ENCODE measurements around the gene MPRIP. TPM values are rescaled to one million over a fixed set of nuclear protein-coding genes. Genes with fewer than 3 reads are reported as not detected.
A peak's percentile ranks its signal among the peaks of the same experiment; 100 is the strongest.
"Not testable (repeated sequence)": the region's sequence is repeated elsewhere in the genome, so short reads cannot be mapped to it uniquely, and the experiment has no call there.

The MPRIP gene
- total RNA-seq, 1 donor from 2014 or later = 275 TPM

DNA sequence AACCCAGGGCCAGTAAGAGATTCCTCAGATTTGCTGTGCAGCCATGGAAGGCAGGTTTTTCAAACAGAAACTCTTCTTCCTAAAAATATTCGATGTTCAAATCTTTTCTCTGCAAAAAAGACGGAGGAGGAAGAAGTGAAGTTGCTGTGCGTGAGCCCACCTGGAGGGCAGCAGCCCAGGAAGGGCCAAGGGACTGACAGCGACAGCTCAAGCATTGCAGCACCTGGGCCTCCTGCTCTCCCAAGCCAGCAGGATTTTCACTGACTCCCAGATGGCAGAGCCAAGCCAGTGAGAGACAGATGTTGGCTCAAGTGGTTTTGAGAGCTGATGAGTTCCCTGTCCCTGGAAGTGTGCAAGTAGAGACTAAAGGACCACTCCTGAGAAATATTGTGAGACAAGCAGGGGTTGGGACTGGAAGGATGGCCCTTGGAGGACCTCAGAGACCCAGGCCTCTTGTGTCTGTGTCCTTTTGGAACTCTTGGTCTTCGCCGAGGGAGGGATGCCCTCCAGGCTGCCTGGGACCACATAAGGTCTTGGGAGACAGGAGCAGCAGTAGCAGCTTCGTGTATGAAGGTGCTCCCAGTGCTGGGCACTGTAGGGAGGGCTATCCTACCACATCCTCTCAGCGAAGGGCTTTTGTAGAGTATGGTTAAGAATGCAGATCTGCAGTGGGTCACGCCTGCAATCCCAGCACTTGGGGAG is 41.0 kb upstream of the MPRIP start:
- no peak overlapping the region for H3K27ac Mint-ChIP-seq
- H3K4me3 Mint-ChIP-seq = no peak overlapping the region
- no peak for TF ChIP-seq CTCF (conservative IDR thresholded peaks at IDR 0.05)
- H3K36me3 Mint-ChIP-seq = no peaks in the 10 kb centered on the region
- DNase-seq (ENCODE audit: extremely low spot score, unreplicated experiment) = no peak
- peaks cover 5% of the 10 kb centered on the region for H3K27me3 Mint-ChIP-seq
- H3K4me1 Mint-ChIP-seq (ENCODE audit: unreplicated experiment) = peaks cover 4% of the 10 kb centered on the region
- no peaks in the 10 kb centered on the region for H3K9me3 Mint-ChIP-seq

DNA sequence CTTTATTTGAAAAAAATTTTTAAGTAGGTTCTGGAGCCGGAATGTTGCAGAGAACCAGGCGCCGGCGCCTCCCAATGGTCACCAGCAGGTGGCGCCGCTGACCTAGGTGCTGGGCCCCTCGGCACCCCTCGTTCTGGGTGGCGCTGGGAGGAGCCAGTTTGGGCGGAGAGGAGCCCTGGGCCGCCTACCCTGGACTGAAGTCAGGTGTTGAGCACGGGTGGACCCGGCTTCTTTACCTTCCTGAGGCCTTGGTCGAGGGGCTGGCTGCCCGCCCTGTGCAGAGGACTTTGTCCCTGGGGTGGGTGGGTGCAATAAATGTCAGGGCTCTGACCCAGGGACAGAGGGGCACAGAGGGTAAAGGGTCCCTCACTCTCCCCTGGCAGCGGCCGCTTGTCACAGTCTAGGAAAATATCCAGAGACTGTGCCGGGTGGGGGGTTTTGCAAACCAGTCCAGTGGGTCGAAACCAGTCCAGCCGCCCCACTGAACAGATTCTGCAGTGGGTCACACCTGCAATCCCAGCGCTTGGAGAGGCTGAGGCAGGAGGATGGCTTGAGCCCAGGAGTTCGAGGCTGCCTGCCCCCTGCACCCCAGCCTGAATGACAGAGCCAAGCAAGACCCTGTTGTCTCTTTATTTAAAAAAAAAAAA is 40.3 kb upstream of the MPRIP start:
- H3K27ac Mint-ChIP-seq = no peak overlapping the region
- TF ChIP-seq CTCF (conservative IDR thresholded peaks at IDR 0.05) = peak; percentile 99
- peak; percentile 88 for DNase-seq (ENCODE audit: extremely low spot score, unreplicated experiment)
- peaks cover 5% of the 10 kb centered on the region for H3K27me3 Mint-ChIP-seq
- H3K36me3 Mint-ChIP-seq = no peaks in the 10 kb centered on the region
- H3K4me1 Mint-ChIP-seq (ENCODE audit: unreplicated experiment) = peaks cover 4% of the 10 kb centered on the region
- H3K4me3 Mint-ChIP-seq = no peak overlapping the region
- H3K9me3 Mint-ChIP-seq = no peaks in the 10 kb centered on the region

DNA sequence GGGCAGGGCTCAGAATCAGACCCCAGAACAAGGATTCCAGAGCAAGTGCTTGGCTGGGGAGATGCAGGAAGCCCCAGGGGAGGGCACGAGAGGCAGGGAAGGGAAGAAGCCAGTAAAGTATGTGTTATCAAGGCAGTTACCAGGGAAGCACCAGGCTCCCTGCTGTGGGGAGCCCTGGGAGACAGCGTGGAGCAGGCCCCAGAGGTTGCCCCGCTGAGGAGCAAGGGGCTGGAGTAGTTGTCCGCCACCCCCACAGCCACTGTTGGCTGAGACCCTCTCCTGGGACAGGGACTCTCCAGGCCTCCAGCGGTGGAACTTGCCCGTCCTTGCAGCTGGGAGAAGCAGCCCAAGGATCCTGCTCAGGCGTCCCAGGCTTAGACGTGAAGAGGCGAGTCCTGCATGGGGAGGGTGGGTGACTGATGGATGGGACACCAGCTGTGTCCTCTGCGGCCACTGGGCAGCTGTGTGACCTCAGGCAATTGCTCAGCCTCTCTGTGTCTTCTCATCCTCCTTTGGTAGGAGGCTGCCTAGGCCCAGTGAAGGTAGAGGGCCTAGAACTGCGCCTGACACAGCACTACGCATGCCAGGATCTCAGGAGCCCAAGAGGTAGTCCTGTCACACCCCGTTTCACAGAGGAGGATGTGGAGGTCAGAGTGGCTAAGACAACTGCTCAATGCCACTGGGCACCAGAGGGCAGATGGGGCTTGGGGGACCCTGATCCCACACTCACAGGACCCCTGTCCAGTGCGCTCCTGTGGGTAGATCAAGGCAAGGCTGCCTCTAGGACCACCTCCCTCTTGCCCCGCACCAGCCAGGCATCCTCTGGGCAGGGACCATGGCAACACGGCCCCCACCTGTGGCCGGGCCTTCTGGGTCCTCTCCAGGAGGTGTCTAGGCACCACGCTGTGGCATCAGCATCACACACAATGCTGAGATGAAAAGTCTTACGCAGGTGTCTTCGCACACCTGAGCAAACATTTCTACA is 39.2 kb upstream of the MPRIP start:
- not testable (repeated sequence) for H3K4me1 Mint-ChIP-seq (ENCODE audit: unreplicated experiment); H3K4me3 Mint-ChIP-seq; H3K27ac Mint-ChIP-seq; H3K9me3 Mint-ChIP-seq; DNase-seq (ENCODE audit: extremely low spot score, unreplicated experiment); H3K36me3 Mint-ChIP-seq; H3K27me3 Mint-ChIP-seq

- Mint-ChIP-seq H3K4me1 (ENCODE audit: unreplicated experiment) (peaks cover 4% of the 10 kb centered on the region), H3K36me3 (no peaks in the 10 kb centered on the region), H3K27ac (no peak overlapping the region), H3K4me3 (no peak overlapping the region), H3K9me3 (no peaks in the 10 kb centered on the region), H3K27me3 (peaks cover 5% of the 10 kb centered on the region)
- no peak for DNase-seq (ENCODE audit: extremely low spot score, unreplicated experiment)
- no peak for TF ChIP-seq CTCF (conservative IDR thresholded peaks at IDR 0.05)
These were observed 37.8 kb upstream of the MPRIP start for GRCh38 chr17:17004251-17004996.

DNA sequence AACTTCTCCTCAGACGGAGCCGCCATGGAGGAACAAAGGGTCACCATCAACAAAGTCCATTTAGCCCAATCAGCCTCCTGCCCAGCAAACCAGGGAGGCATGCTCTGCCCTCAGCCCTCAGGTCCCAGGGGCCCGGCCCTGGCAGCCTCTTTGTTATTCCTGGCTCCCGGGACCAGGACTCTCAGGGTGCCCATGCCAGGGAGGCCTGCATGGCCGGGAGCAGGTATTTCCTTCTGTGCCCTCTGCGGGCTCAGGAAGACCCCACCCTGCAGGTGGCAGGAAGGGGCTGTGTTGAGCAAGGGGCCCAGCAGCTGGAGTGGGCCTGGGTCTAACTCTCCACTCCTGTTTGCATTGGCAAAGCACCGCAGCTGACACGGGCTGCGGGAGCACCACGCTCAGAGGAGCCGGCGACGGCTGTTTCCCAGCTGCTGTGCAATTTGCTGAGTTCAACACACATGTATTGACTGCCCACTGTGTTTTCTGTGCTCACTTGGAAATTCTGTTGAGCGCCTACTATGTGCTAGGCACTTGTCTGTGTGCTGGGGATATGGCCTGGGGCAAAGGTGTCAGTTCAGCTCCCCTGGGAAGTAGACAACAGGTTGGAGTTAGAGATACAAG is 37.2 kb upstream of the MPRIP start:
- H3K4me1 Mint-ChIP-seq (ENCODE audit: unreplicated experiment); H3K27me3 Mint-ChIP-seq; DNase-seq (ENCODE audit: extremely low spot score, unreplicated experiment); H3K36me3 Mint-ChIP-seq; H3K9me3 Mint-ChIP-seq; H3K27ac Mint-ChIP-seq; H3K4me3 Mint-ChIP-seq: not testable (repeated sequence)

- not testable (repeated sequence) for H3K36me3 Mint-ChIP-seq; H3K9me3 Mint-ChIP-seq; DNase-seq (ENCODE audit: extremely low spot score, unreplicated experiment); H3K4me3 Mint-ChIP-seq; H3K4me1 Mint-ChIP-seq (ENCODE audit: unreplicated experiment); H3K27me3 Mint-ChIP-seq; H3K27ac Mint-ChIP-seq
These were observed 34.4 kb upstream of the MPRIP start for GRCh38 chr17:17007891-17008290.

DNA sequence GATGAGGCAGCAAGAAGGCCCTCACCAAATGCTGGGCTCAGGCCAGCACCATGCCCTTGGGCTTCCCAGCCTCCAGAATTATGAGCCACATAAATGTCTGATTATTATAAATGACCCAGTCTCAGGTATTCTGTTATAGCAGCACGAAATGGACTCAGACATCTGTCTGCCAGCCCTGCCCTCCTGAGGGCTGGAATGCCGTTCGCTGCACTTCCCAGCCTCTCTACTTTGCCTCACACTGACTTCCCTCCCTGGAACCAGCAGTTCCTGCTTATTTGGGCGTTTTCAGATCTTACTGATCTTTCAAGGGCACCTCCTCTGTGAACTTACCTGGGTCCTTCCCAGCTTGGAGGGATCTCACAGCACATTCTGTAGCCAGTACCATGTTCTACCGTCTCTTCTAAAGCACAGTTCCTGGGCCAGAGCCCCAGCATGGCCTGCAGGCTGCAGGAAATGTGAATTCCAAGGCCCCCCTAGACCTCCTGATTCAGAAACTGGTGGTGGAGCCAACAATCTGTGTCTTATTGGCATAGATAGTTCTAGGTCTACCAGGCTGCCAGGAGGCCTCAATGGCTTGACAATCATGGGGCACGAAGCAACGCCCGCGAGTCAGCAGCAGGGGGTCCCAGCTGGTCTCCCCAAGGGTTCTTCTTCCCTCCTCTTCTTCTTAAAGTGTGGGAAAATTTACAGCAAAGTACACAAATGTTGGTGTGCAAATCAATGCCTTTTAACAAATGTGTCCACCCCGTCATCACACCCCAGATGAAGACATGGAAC is 33.4 kb upstream of the MPRIP start:
- H3K9me3 Mint-ChIP-seq; H3K4me1 Mint-ChIP-seq (ENCODE audit: unreplicated experiment); H3K36me3 Mint-ChIP-seq; H3K4me3 Mint-ChIP-seq; H3K27me3 Mint-ChIP-seq; DNase-seq (ENCODE audit: extremely low spot score, unreplicated experiment): not testable (repeated sequence)
- H3K27ac Mint-ChIP-seq = peak overlapping the region; percentile 76

DNA sequence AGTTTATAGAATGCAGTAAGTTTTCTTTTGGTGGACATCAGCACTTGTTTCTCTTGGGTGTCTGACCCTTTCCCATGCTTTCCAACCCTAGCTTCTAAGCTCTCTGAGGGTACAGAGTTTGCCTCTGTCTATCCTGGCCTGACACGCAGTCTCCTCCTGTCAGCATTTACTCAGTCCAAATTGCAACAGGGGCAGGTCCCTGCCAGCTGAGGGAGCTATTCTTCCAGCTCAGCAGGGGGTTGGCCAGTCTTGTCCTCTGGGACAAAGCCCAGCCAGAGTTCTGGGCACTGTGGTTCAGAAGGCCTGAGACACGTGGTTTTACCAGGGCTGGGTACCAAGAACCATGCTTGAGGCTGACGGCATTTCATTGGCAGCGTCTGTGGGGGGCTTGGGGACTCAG is 32.3 kb upstream of the MPRIP start:
- H3K9me3 Mint-ChIP-seq; H3K4me1 Mint-ChIP-seq (ENCODE audit: unreplicated experiment); H3K36me3 Mint-ChIP-seq; DNase-seq (ENCODE audit: extremely low spot score, unreplicated experiment); H3K4me3 Mint-ChIP-seq; H3K27me3 Mint-ChIP-seq: not testable (repeated sequence)
- H3K27ac Mint-ChIP-seq = peak overlapping the region; percentile 82

DNA sequence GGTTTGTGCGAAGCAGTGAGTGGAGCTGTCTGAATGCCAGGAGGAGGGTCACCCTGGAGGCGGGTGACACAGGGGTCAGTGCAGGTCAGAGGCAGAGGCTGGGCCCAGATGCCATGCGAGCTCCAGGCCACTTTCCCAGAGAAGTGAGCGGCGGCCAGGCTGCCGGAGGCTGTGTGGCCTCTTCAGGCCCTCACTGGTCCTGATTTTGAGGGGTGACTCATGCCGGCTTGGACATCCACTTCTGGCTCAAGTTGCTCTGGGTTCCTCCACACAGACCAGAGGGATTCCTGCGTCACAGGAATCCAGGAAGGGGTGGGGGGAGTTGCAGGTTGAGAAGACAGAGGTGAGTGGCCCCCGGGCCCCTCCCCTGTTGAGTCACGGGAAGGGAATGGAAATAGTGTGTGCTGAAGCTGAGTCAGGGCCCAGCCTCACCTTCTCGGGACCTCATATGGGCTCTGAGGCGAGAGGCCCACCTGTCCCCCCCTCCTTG is 31.7 kb upstream of the MPRIP start:
- not testable (repeated sequence) for H3K36me3 Mint-ChIP-seq

More for the DNA sequence above, 31.7 kb upstream of the MPRIP start:
- not testable (repeated sequence) for H3K27me3 Mint-ChIP-seq; H3K27ac Mint-ChIP-seq; H3K9me3 Mint-ChIP-seq; H3K4me3 Mint-ChIP-seq; H3K4me1 Mint-ChIP-seq (ENCODE audit: unreplicated experiment); DNase-seq (ENCODE audit: extremely low spot score, unreplicated experiment)

Data from type B pancreatic cell (in vitro differentiated cells).